ENCODE data around the gene DSCAM.

Gene DSCAM

GRCh38 chr21:40681164-40681859 lies 165.6 kb downstream of the DSCAM start:
- in situ Hi-C loops (cut with MboI; ENCODE audit: low pct_unique_long_range_greater_than_20kb, low sequenced_read_pairs): no loop called here
- no peak for DNase-seq

- no peak for DNase-seq
- in situ Hi-C loops (cut with MboI; ENCODE audit: low pct_unique_long_range_greater_than_20kb, low sequenced_read_pairs): no loop called here
Observed at GRCh38 chr21:40680311-40680710, 166.6 kb downstream of the DSCAM start.

GRCh38 chr21:40678681-40679284 lies 168.2 kb downstream of the DSCAM start:
- no peak for DNase-seq
- in situ Hi-C loops (cut with MboI; ENCODE audit: low pct_unique_long_range_greater_than_20kb, low sequenced_read_pairs): no loop called here

GRCh38 chr21:40675017-40675416 lies 171.9 kb downstream of the DSCAM start:
- in situ Hi-C loops (cut with MboI; ENCODE audit: low pct_unique_long_range_greater_than_20kb, low sequenced_read_pairs): no loop called here
- no peak for DNase-seq

- in situ Hi-C loops (cut with MboI; ENCODE audit: low pct_unique_long_range_greater_than_20kb, low sequenced_read_pairs): no loop called here
- no peak for DNase-seq
Observed at GRCh38 chr21:40672602-40673001, 174.4 kb downstream of the DSCAM start.

GRCh38 chr21:40671716-40672115 lies 175.2 kb downstream of the DSCAM start:
- in situ Hi-C loops (cut with MboI; ENCODE audit: low pct_unique_long_range_greater_than_20kb, low sequenced_read_pairs): no loop called here
- DNase-seq: no peak

GRCh38 chr21:40668555-40669275 lies 178.2 kb downstream of the DSCAM start:
- in situ Hi-C loops (cut with MboI; ENCODE audit: low pct_unique_long_range_greater_than_20kb, low sequenced_read_pairs): no loop called here

GRCh38 chr21:40667967-40668366 lies 179.0 kb downstream of the DSCAM start:
- in situ Hi-C loops (cut with MboI; ENCODE audit: low pct_unique_long_range_greater_than_20kb, low sequenced_read_pairs): no loop called here
- no peak for DNase-seq

More at GRCh38 chr21:40668555-40669275, 178.2 kb downstream of the DSCAM start:
- DNase-seq: no peak

GRCh38 chr21:40662889-40663288 lies 184.1 kb downstream of the DSCAM start:
- no peak for DNase-seq
- in situ Hi-C loops (cut with MboI; ENCODE audit: low pct_unique_long_range_greater_than_20kb, low sequenced_read_pairs): no loop called here

GRCh38 chr21:40660461-40660860 lies 186.5 kb downstream of the DSCAM start:
- DNase-seq: no peak
- in situ Hi-C loops (cut with MboI; ENCODE audit: low pct_unique_long_range_greater_than_20kb, low sequenced_read_pairs): no loop called here

GRCh38 chr21:40658311-40658710 lies 188.6 kb downstream of the DSCAM start:
- no peak for DNase-seq
- in situ Hi-C loops (cut with MboI; ENCODE audit: low pct_unique_long_range_greater_than_20kb, low sequenced_read_pairs): no loop called here

GRCh38 chr21:40652436-40652835 lies 194.5 kb downstream of the DSCAM start:
- in situ Hi-C loops (cut with MboI; ENCODE audit: low pct_unique_long_range_greater_than_20kb, low sequenced_read_pairs): no loop called here
- DNase-seq: no peak

- DNase-seq: no peak
- in situ Hi-C loops (cut with MboI; ENCODE audit: low pct_unique_long_range_greater_than_20kb, low sequenced_read_pairs): no loop called here
Observed at GRCh38 chr21:40647706-40648105, 199.3 kb downstream of the DSCAM start.

- DNase-seq: no peak
- in situ Hi-C loops (cut with MboI; ENCODE audit: low pct_unique_long_range_greater_than_20kb, low sequenced_read_pairs): no loop called here
Observed at GRCh38 chr21:40646651-40647050, 200.3 kb downstream of the DSCAM start.

GRCh38 chr21:40641042-40641441 lies 205.9 kb downstream of the DSCAM start:
- DNase-seq: no peak
- in situ Hi-C loops (cut with MboI; ENCODE audit: low pct_unique_long_range_greater_than_20kb, low sequenced_read_pairs): no loop called here

GRCh38 chr21:40640266-40640789 lies 206.6 kb downstream of the DSCAM start:
- no peak for DNase-seq
- in situ Hi-C loops (cut with MboI; ENCODE audit: low pct_unique_long_range_greater_than_20kb, low sequenced_read_pairs): no loop called here

- DNase-seq: no peak
- in situ Hi-C loops (cut with MboI; ENCODE audit: low pct_unique_long_range_greater_than_20kb, low sequenced_read_pairs): no loop called here
Observed at GRCh38 chr21:40639616-40640194, 207.3 kb downstream of the DSCAM start.

GRCh38 chr21:40638466-40639251 lies 208.3 kb downstream of the DSCAM start:
- in situ Hi-C loops (cut with MboI; ENCODE audit: low pct_unique_long_range_greater_than_20kb, low sequenced_read_pairs): no loop called here
- no peak for DNase-seq

GRCh38 chr21:40636026-40636425 lies 210.9 kb downstream of the DSCAM start:
- in situ Hi-C loops (cut with MboI; ENCODE audit: low pct_unique_long_range_greater_than_20kb, low sequenced_read_pairs): no loop called here
- no peak for DNase-seq
